HepG2 (cell line): ENCODE data around the gene CHST13. TPM values are rescaled to one million over a fixed set of nuclear protein-coding genes. Genes with fewer than 3 reads are reported as not detected.

Experiments
- AKAP8 ChIP-seq: sonication (generic); formaldehyde crosslinking; IDR thresholded peaks from 2 replicates; pipeline ENCODE4 v1.5.1; 2020; ENCODE audit warnings: mild to moderate bottlenecking, missing genetic modification reagents
- ATF7-NPFF ChIP-seq: sonication (generic); formaldehyde crosslinking; IDR thresholded peaks from 2 replicates; pipeline ENCODE4 v1.8.1; 2023; ENCODE audit warnings: mild to moderate bottlenecking, low read depth, missing genetic modification reagents, moderate library complexity
- CEBPG ChIP-seq: IDR thresholded peaks from 2 replicates; pipeline ENCODE4 v1.6.1; 2016
- FOXA3 ChIP-seq: IDR thresholded peaks from 2 replicates; pipeline ENCODE4 v1.6.1; 2016; ENCODE audit warnings: missing genetic modification reagents, missing compliant biosample characterization
- FOXK1 ChIP-seq: sonication (generic); formaldehyde crosslinking; IDR thresholded peaks from 2 replicates; pipeline ENCODE4 v1.4.0; 2020; ENCODE audit warnings: low read depth, missing genetic modification reagents, borderline replicate concordance
- HES4 ChIP-seq: sonication (generic); formaldehyde crosslinking; IDR thresholded peaks from 2 replicates; pipeline ENCODE4 v1.9.0; 2021; ENCODE audit warnings: mild to moderate bottlenecking, missing genetic modification reagents, borderline replicate concordance
- PAF1 ChIP-seq: IDR thresholded peaks from 2 replicates; pipeline ENCODE4 v1.6.1; 2016; ENCODE audit warnings: missing genetic modification reagents, missing compliant biosample characterization
- RXRB ChIP-seq: IDR thresholded peaks from 2 replicates; pipeline ENCODE4 v1.6.1; 2016; ENCODE audit warnings: borderline replicate concordance, missing genetic modification reagents, missing compliant biosample characterization
- ZFP90 ChIP-seq: sonication (generic); formaldehyde crosslinking; IDR thresholded peaks from 2 replicates; pipeline ENCODE4 v1.8.0; 2022; ENCODE audit warnings: missing genetic modification reagents, mild to moderate bottlenecking, inconsistent platforms, borderline replicate concordance
- ZNF337 ChIP-seq: sonication (generic); formaldehyde crosslinking; IDR thresholded peaks from 2 replicates; pipeline ENCODE4 v1.5.1; 2020; ENCODE audit warnings: missing genetic modification reagents, low read depth, mild to moderate bottlenecking, borderline replicate concordance
- ZNF350 ChIP-seq: sonication (generic); formaldehyde crosslinking; IDR thresholded peaks from 2 replicates; pipeline ENCODE4 v1.4.0; 2020; ENCODE audit warnings: mild to moderate bottlenecking, low read depth, missing genetic modification reagents, borderline replicate concordance
- ZNF468 ChIP-seq: sonication (generic); formaldehyde crosslinking; IDR thresholded peaks from 2 replicates; pipeline ENCODE4 v1.8.0; 2022; ENCODE audit warnings: mild to moderate bottlenecking, moderate library complexity, missing genetic modification reagents
- ZNF563 ChIP-seq: sonication (generic); formaldehyde crosslinking; IDR thresholded peaks from 2 replicates; pipeline ENCODE4 v1.8.0; 2022; ENCODE audit warnings: mild to moderate bottlenecking, moderate library complexity, missing genetic modification reagents
- ZNF749 ChIP-seq: sonication (generic); formaldehyde crosslinking; IDR thresholded peaks from 2 replicates; pipeline ENCODE4 v1.8.0; 2022; ENCODE audit warnings: mild to moderate bottlenecking, missing genetic modification reagents, moderate library complexity, borderline replicate concordance
- ZNF883 ChIP-seq: sonication (generic); formaldehyde crosslinking; IDR thresholded peaks from 2 replicates; pipeline ENCODE4 v1.5.1; 2020; ENCODE audit warnings: mild to moderate bottlenecking, missing genetic modification reagents; ENCODE audit errors: not compliant biosample characterization
- ZSCAN31 ChIP-seq: sonication (generic); formaldehyde crosslinking; IDR thresholded peaks from 2 replicates; pipeline ENCODE4 v1.5.0; 2020; ENCODE audit warnings: low read depth, mild to moderate bottlenecking, missing genetic modification reagents
- polyA plus RNA-seq, 8 experiments: library from polyadenylated mRNA; depleted of rRNA in 3 of 8; stranded (reverse) in 7 of 8; unstranded in 1 of 8; fragments of >200 nt; fragmentation: Illumina TruSeq in 4 of 8; extraction: Trizol in 4 of 8; gene quantifications; 2 replicates each; pipeline versions ENCODE4 v1.2.1 to v1.2.3, GENCODE V29; 2011 to 2016; ENCODE audit warnings: low read depth in 4 of 8, missing spikeins in 1 of 8, mixed read lengths in 1 of 8; ENCODE audit not compliant: insufficient read depth in 1 of 8
- total RNA-seq, 5 experiments: library from RNA; depleted of rRNA; stranded (reverse); fragments of >200 nt; fragmentation: Illumina TruSeq; extraction: Trizol; gene quantifications; 2 replicates each; pipeline ENCODE4 v1.2.3, GENCODE V29; 2016; ENCODE audit warnings: low read depth in 1 of 5
- TF ChIP-seq, protein P1 (sequence below): sonication (generic); formaldehyde crosslinking; IDR thresholded peaks from 2 replicates; pipeline ENCODE4 v1.8.0; 2022; ENCODE audit warnings: missing genetic modification reagents, low read depth, mild to moderate bottlenecking, borderline replicate concordance
- TF ChIP-seq, protein P2 (sequence below): sonication (generic); formaldehyde crosslinking; IDR thresholded peaks from 2 replicates; pipeline ENCODE4 v1.8.1; 2022; ENCODE audit warnings: low read depth, mild to moderate bottlenecking, missing genetic modification reagents
- TF ChIP-seq, protein P3 (sequence below): sonication (generic); formaldehyde crosslinking; IDR thresholded peaks from 2 replicates; pipeline ENCODE4 v1.9.0; 2021; ENCODE audit warnings: missing genetic modification reagents, borderline replicate concordance
- TF ChIP-seq, protein P4 (sequence below): IDR thresholded peaks from 2 replicates; pipeline ENCODE4 v1.6.1; 2016; ENCODE audit warnings: missing biosample characterization, missing genetic modification reagents, low read depth
- TF ChIP-seq, protein P5 (sequence below): sonication (generic); formaldehyde crosslinking; IDR thresholded peaks from 2 replicates; pipeline ENCODE4 v1.9.0; 2021; ENCODE audit warnings: missing genetic modification reagents, mild to moderate bottlenecking, borderline replicate concordance
- TF ChIP-seq, protein P6 (sequence below): IDR thresholded peaks from 2 replicates; pipeline ENCODE4 v1.6.1; 2016; ENCODE audit warnings: low read depth, borderline replicate concordance

CHST13 gene
- total and polyA plus RNA-seq, 2 of the 13 experiments (the other 11 are each of a cell fraction or from before 2014, with no cell fraction given): 32.0 to 43.1 TPM

DNA sequence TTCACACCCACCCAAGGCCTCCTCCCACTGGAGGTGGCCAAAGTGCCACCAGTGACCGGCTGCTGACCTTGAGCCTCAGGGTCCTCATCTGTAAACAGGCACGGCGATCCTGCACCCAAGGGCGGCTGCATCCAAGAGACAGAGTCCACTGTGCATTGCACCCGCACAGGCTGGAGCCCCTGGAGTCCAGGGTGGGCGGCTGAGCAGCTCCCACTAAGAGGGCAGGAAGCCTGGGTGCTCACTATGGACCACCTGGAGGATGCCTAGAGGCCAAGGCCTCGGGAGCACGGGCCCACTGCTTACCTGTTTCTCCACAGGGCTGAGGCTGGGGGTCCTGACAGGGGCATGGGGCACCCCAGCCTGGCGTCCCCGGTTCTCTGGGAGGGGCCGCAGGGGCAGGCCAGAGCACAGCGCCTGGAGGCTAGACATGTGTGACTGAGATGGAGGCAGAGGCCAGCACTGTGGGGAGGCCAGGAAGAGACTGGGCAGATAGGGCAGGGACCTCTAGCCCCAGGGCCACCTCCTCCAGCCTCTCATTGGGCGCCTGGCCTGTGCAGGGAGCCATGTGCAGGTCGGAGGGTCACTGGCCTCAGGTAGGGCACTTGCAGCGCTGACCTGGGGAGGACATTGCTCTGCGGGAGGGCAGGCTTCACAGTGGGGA is 6.5 kb upstream of the CHST13 start, which contains the start of gene UROC1 (continued):
- TF ChIP-seq ZNF350: 0 out of 2 replicates have a peak, but pooled peaks have one; percentile 49
- no peak for TF ChIP-seq ZFP90
- peak; percentile 84 for TF ChIP-seq FOXA3
- TF ChIP-seq, protein P1, sequence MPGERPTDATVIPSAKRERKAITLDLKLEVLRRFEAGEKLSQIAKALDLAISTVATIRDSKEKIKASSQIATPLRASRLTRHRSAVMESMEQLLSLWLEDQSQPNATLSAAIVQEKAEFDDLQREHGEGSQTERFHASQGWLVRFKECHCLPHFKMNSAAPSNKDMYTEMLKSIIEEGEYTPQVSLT (CRISPR knock-in tag): no peak
- peak; percentile 31 for TF ChIP-seq RXRB (CRISPR knock-in tag)
- TF ChIP-seq ATF7-NPFF (CRISPR knock-in tag): no peak
- TF ChIP-seq CEBPG (CRISPR knock-in tag): no peak
- TF ChIP-seq, protein P2, sequence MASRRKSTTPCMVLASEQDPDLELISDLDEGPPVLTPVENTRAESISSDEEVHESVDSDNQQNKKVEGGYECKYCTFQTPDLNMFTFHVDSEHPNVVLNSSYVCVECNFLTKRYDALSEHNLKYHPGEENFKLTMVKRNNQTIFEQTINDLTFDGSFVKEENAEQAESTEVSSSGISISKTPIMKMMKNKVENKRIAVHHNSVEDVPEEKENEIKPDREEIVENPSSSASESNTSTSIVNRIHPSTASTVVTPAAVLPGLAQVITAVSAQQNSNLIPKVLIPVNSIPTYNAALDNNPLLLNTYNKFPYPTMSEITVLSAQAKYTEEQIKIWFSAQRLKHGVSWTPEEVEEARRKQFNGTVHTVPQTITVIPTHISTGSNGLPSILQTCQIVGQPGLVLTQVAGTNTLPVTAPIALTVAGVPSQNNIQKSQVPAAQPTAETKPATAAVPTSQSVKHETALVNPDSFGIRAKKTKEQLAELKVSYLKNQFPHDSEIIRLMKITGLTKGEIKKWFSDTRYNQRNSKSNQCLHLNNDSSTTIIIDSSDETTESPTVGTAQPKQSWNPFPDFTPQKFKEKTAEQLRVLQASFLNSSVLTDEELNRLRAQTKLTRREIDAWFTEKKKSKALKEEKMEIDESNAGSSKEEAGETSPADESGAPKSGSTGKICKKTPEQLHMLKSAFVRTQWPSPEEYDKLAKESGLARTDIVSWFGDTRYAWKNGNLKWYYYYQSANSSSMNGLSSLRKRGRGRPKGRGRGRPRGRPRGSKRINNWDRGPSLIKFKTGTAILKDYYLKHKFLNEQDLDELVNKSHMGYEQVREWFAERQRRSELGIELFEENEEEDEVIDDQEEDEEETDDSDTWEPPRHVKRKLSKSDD (CRISPR knock-in tag): no peak
- TF ChIP-seq, protein P3, sequence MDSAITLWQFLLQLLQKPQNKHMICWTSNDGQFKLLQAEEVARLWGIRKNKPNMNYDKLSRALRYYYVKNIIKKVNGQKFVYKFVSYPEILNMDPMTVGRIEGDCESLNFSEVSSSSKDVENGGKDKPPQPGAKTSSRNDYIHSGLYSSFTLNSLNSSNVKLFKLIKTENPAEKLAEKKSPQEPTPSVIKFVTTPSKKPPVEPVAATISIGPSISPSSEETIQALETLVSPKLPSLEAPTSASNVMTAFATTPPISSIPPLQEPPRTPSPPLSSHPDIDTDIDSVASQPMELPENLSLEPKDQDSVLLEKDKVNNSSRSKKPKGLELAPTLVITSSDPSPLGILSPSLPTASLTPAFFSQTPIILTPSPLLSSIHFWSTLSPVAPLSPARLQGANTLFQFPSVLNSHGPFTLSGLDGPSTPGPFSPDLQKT (CRISPR knock-in tag): no peak
- TF ChIP-seq, protein P4, sequence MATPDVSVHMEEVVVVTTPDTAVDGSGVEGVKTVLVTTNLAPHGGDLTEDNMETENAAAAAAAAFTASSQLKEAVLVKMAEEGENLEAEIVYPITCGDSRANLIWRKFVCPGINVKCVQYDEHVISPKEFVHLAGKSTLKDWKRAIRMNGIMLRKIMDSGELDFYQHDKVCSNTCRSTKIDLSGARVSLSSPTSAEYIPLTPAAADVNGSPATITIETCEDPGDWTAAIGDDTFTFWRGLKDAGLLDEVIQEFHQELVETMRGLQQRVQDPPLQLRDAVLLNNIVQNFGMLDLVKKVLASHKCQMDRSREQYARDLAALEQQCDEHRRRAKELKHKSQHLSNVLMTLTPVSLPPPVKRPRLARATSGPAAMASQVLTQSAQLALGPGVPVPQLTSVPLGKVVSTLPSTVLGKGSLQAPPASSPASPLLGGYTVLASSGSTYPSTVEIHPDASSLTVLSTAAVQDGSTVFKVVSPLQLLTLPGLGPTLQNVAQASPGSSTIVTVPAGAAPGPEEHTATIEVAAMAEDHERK: no peak
- peak; percentile 54; the same call in 1 of the 2 replicates for TF ChIP-seq FOXK1 (CRISPR knock-in tag)
- TF ChIP-seq, protein P5, sequence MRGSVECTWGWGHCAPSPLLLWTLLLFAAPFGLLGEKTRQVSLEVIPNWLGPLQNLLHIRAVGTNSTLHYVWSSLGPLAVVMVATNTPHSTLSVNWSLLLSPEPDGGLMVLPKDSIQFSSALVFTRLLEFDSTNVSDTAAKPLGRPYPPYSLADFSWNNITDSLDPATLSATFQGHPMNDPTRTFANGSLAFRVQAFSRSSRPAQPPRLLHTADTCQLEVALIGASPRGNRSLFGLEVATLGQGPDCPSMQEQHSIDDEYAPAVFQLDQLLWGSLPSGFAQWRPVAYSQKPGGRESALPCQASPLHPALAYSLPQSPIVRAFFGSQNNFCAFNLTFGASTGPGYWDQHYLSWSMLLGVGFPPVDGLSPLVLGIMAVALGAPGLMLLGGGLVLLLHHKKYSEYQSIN: no peak
- no peak for TF ChIP-seq ZNF468
- 0 out of 2 replicates have a peak, but pooled peaks have one; percentile 15 for TF ChIP-seq ZSCAN31 (CRISPR knock-in tag)
- no peak for TF ChIP-seq ZNF563 (CRISPR knock-in tag)
- TF ChIP-seq AKAP8 (CRISPR knock-in tag): 0 out of 2 replicates have a peak, but pooled peaks have one; percentile 38
- TF ChIP-seq ZNF337 (CRISPR knock-in tag): no peak
- no peak for TF ChIP-seq HES4 (CRISPR knock-in tag)
- TF ChIP-seq, protein P6, sequence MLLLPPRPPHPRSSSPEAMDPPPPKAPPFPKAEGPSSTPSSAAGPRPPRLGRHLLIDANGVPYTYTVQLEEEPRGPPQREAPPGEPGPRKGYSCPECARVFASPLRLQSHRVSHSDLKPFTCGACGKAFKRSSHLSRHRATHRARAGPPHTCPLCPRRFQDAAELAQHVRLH: 0 out of 2 replicates have a peak, but pooled peaks have one; percentile 44
- no peak for TF ChIP-seq PAF1 (CRISPR knock-in tag)
- peak; percentile 22 for TF ChIP-seq ZNF883 (CRISPR knock-in tag)
- TF ChIP-seq ZNF749: no peak
